ENCODE results near the gene LGALS8.
A peak's percentile ranks its signal among the peaks of the same experiment; 100 is the strongest.
"Not testable (repeated sequence)": the region's sequence is repeated elsewhere in the genome, so short reads cannot be mapped to it uniquely, and the experiment has no call there.

LGALS8 gene

GRCh38 chr1:236575523-236575922 is 51.7 kb downstream of the LGALS8 start:
- no peak for TF ChIP-seq POU6F1 (CRISPR knock-in tag; IDR thresholded peaks at IDR 0.05; ENCODE audit: borderline replicate concordance, low read depth)
- no peak for TF ChIP-seq ISL1 (CRISPR knock-in tag; IDR thresholded peaks at IDR 0.05)
- no peak for TF ChIP-seq CSDC2 (CRISPR knock-in tag; IDR thresholded peaks at IDR 0.05)
- no peak for TF ChIP-seq PATZ1 (CRISPR knock-in tag; IDR thresholded peaks at IDR 0.05; ENCODE audit: borderline replicate concordance)
- TF ChIP-seq GLIS3 (CRISPR knock-in tag; IDR thresholded peaks at IDR 0.05) = no peak
- no peak for TF ChIP-seq PPARA (CRISPR knock-in tag; IDR thresholded peaks at IDR 0.05; ENCODE audit: borderline replicate concordance)
- TF ChIP-seq TCF4 (CRISPR knock-in tag; IDR thresholded peaks at IDR 0.05; ENCODE audit: borderline replicate concordance) = no peak
- ATAC-seq = no peak

GRCh38 chr1:236576004-236576403 is 52.2 kb downstream of the LGALS8 start:
- peak; percentile 80 for ATAC-seq

GRCh38 chr1:236577041-236577440 is 53.3 kb downstream of the LGALS8 start:
- ATAC-seq = not testable (repeated sequence)

More at GRCh38 chr1:236576004-236576403, 52.2 kb downstream of the LGALS8 start:
- TF ChIP-seq BACH2 (CRISPR knock-in tag; IDR thresholded peaks at IDR 0.05; ENCODE audit: borderline replicate concordance) (no peak), ISL1 (CRISPR knock-in tag; IDR thresholded peaks at IDR 0.05) (peak; percentile 66)

- TF ChIP-seq TSHZ2 (CRISPR knock-in tag; IDR thresholded peaks at IDR 0.05) = no peak
- TF ChIP-seq ESRRG (CRISPR knock-in tag; IDR thresholded peaks at IDR 0.05) = no peak
- no peak for TF ChIP-seq ISL1 (CRISPR knock-in tag; IDR thresholded peaks at IDR 0.05)
- no peak for TF ChIP-seq ZFP30 (CRISPR knock-in tag; IDR thresholded peaks at IDR 0.05)
- no peak for TF ChIP-seq CREB5 (CRISPR knock-in tag; IDR thresholded peaks at IDR 0.05; ENCODE audit: low read depth)
- TF ChIP-seq TOX (CRISPR knock-in tag; IDR thresholded peaks at IDR 0.05; ENCODE audit: borderline replicate concordance) = no peak
- TF ChIP-seq ZFP3 (CRISPR knock-in tag; IDR thresholded peaks at IDR 0.05) = no peak
- TF ChIP-seq ZNF565 (CRISPR knock-in tag; conservative IDR thresholded peaks at IDR 0.05; ENCODE audit: low read depth) = no peak
- TF ChIP-seq OSR1 (CRISPR knock-in tag; IDR thresholded peaks at IDR 0.05) = no peak
- no peak for ATAC-seq
Observed at GRCh38 chr1:236578661-236579060, 54.9 kb downstream of the LGALS8 start.

- not testable (repeated sequence) for ATAC-seq
Observed at GRCh38 chr1:236580404-236580803, 56.6 kb downstream of the LGALS8 start.

GRCh38 chr1:236581528-236581927 is 57.7 kb downstream of the LGALS8 start:
- no peak for ATAC-seq
- TF ChIP-seq PPARA (CRISPR knock-in tag; IDR thresholded peaks at IDR 0.05; ENCODE audit: borderline replicate concordance) (no peak), SNAI2 (CRISPR knock-in tag; IDR thresholded peaks at IDR 0.05) (no peak), ISL1 (CRISPR knock-in tag; IDR thresholded peaks at IDR 0.05) (no peak)
